Loucy (cell line): ENCODE data around the gene IFT43.

Experiments used
- H2AFZ ChIP-seq: fragments of 200-600 bp; sonication (generic); 2 replicates; pipeline ENCODE4 v1.6.0; 2016; ENCODE audit warnings: antibody characterized with exemption, mild to moderate bottlenecking, low read length, moderate library complexity
- H3F3A ChIP-seq: fragments of 200-600 bp; 2 replicates; pipeline ENCODE4 v1.6.0; 2016; ENCODE audit warnings: antibody characterized with exemption, low read depth, mild to moderate bottlenecking
- H3K27me3 ChIP-seq: fragments of 200-600 bp; sonication (generic); 2 replicates; pipeline ENCODE4 v1.6.1; 2014; ENCODE audit warnings: low read length, mild to moderate bottlenecking; ENCODE audit not compliant: insufficient read depth, poor library complexity, severe bottlenecking
- H3K36me3 ChIP-seq: fragments of 200-600 bp; sonication (generic); 2 replicates; pipeline ENCODE4 v1.6.1; 2016; ENCODE audit warnings: low read length; ENCODE audit not compliant: insufficient read depth
- H3K4me1 ChIP-seq: fragments of 200-600 bp; sonication (generic); 2 replicates; pipeline ENCODE4 v1.5.1; 2014; ENCODE audit warnings: low read length, mild to moderate bottlenecking; ENCODE audit not compliant: insufficient read depth, poor library complexity, severe bottlenecking
- H3K4me2 ChIP-seq: fragments of 200-600 bp; sonication (generic); 2 replicates; pipeline ENCODE4 v1.6.0; 2014; ENCODE audit warnings: antibody characterized with exemption, low read length, low read depth, mild to moderate bottlenecking; ENCODE audit not compliant: poor library complexity, severe bottlenecking
- H3K4me3 ChIP-seq: fragments of 200-600 bp; sonication (generic); 2 replicates; pipeline ENCODE4 v1.5.1; 2014; ENCODE audit warnings: low read length, mild to moderate bottlenecking, mixed read lengths; ENCODE audit not compliant: poor library complexity, severe bottlenecking
- H3K79me2 ChIP-seq: fragments of 200-600 bp; sonication (generic); 2 replicates; pipeline ENCODE4 v1.6.1; 2014; ENCODE audit warnings: low read length; ENCODE audit not compliant: insufficient read depth
- H3K9ac ChIP-seq: fragments of 200-600 bp; sonication (generic); 2 replicates; pipeline ENCODE4 v1.6.0; 2014; ENCODE audit warnings: mild to moderate bottlenecking, low read depth, low read length, moderate library complexity; ENCODE audit not compliant: poor library complexity, severe bottlenecking
- H3K9me2 ChIP-seq: fragments of 200-600 bp; sonication (generic); replicated peaks from 2 replicates; pipeline ENCODE4 v1.6.1; 2016; ENCODE audit warnings: low read depth, low read length, mixed read lengths
- H3K9me3 ChIP-seq: fragments of 200-600 bp; sonication (generic); 2 replicates; pipeline ENCODE4 v1.6.1; 2014; ENCODE audit warnings: mild to moderate bottlenecking, antibody characterized with exemption, low read length, low read depth; ENCODE audit not compliant: insufficient read depth
- H4K20me1 ChIP-seq: fragments of 200-600 bp; sonication (generic); 2 replicates; pipeline ENCODE4 v1.6.0; 2014; ENCODE audit warnings: antibody characterized with exemption, low read length, mild to moderate bottlenecking; ENCODE audit not compliant: insufficient read depth, poor library complexity, severe bottlenecking
- CTCF ChIP-seq: fragments of 200-600 bp; sonication (generic); conservative IDR thresholded peaks from 2 replicates; pipeline ENCODE4 v1.5.1; 2014; ENCODE audit warnings: mild to moderate bottlenecking, antibody characterized with exemption, low read length
- EZH2phosphoT487 ChIP-seq: fragments of 200-600 bp; IDR thresholded peaks from 2 replicates; pipeline ENCODE4 v1.6.1; 2018; ENCODE audit warnings: antibody characterized with exemption, mild to moderate bottlenecking, moderate library complexity, borderline replicate concordance

The IFT43 gene

DNA sequence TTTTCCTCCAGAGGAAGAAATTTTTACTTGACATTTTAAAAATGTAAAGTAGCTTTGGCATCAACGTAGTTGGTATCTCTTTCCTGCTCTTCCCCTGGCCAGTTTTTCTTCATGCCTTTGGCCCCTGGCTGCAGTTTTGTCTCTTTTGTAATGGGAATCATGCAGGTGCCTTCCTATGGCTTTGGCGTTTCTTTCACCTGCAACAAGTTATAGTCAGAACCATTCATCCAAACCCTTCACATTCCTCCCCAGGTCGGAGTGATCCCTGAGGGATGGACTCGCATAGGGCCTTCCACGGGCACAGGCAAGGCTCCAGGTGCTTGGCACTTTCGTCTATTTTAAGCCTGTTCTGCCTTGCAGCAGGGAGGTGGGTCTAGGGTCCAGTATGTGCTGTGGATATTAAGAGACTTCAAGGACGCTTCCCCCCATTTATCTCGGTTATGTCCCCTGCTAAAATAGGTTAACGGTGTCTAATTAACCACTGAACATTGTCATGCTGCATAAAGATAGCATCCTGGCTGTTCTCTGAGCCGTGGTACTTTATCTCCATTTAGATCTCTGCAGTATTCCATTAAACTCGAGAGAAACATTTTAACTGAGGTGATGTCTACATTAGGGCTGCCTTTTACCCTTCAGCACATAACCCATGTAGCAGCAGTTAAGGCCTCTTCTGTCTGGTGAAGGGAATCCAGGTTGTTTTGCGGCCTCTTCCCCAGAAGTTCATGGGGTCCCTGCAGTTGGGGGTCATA, 66.3 kb downstream of the IFT43 start:
- Histone ChIP-seq H3K4me1 (no peaks in the 10 kb centered on the region), H3K9ac (no peak overlapping the region), H4K20me1 (no peaks in the 10 kb centered on the region), H3K27me3 (no peaks in the 10 kb centered on the region), H3K9me2 (no peaks in the 10 kb centered on the region), H3K9me3 (no peaks in the 10 kb centered on the region), H3F3A (no peaks in the 10 kb centered on the region), H3K36me3 (no peaks in the 10 kb centered on the region), H3K79me2 (no peaks in the 10 kb centered on the region), H3K4me2 (no peak overlapping the region), H3K4me3 (no peak overlapping the region), H2AFZ (no peak overlapping the region)
- no peak for TF ChIP-seq EZH2phosphoT487
- TF ChIP-seq CTCF: no peak

GRCh38 chr14:76053572-76054355, 68.2 kb downstream of the IFT43 start:
- no peaks in the 10 kb centered on the region for H4K20me1 ChIP-seq
- no peaks in the 10 kb centered on the region for H3K36me3 ChIP-seq

GRCh38 chr14:76055330-76055729, 69.8 kb downstream of the IFT43 start:
- Histone ChIP-seq H3K9me3 (no peaks in the 10 kb centered on the region), H3K4me3 (no peak overlapping the region), H3K27me3 (no peaks in the 10 kb centered on the region), H3F3A (no peaks in the 10 kb centered on the region), H3K4me2 (no peak overlapping the region), H2AFZ (no peak overlapping the region), H3K9ac (no peak overlapping the region), H3K4me1 (no peaks in the 10 kb centered on the region), H4K20me1 (no peaks in the 10 kb centered on the region), H3K9me2 (no peaks in the 10 kb centered on the region), H3K79me2 (no peaks in the 10 kb centered on the region), H3K36me3 (no peaks in the 10 kb centered on the region)
- TF ChIP-seq EZH2phosphoT487 (no peak), CTCF (no peak)

More at GRCh38 chr14:76053572-76054355, 68.2 kb downstream of the IFT43 start:
- Histone ChIP-seq H2AFZ (no peak overlapping the region), H3K4me1 (no peaks in the 10 kb centered on the region), H3K4me3 (no peak overlapping the region), H3F3A (no peaks in the 10 kb centered on the region), H3K9ac (no peak overlapping the region), H3K27me3 (no peaks in the 10 kb centered on the region), H3K9me3 (no peaks in the 10 kb centered on the region), H3K9me2 (no peaks in the 10 kb centered on the region), H3K79me2 (no peaks in the 10 kb centered on the region), H3K4me2 (no peak overlapping the region)
- TF ChIP-seq CTCF (no peak), EZH2phosphoT487 (no peak)
